HFFc6 (cell line): Measurements from ENCODE around the gene ATAD2B. TPM values are rescaled to one million over a fixed set of nuclear protein-coding genes. Genes with fewer than 3 reads are reported as not detected.

ENCODE experiments used
- DNase-seq: peaks from one replicate; pipeline ENCODE4 v3.0.0-alpha.2; 2018
- H3K27ac Mint-ChIP-seq: 2 replicates; pipeline ENCODE4 v1.8.0; 2020; ENCODE audit warnings: mild to moderate bottlenecking, mixed read lengths
- H3K27me3 Mint-ChIP-seq: 2 replicates; pipeline ENCODE4 v1.8.0; 2021; ENCODE audit warnings: mild to moderate bottlenecking, moderate library complexity, mixed read lengths; ENCODE audit not compliant: insufficient read depth
- H3K36me3 Mint-ChIP-seq: 2 replicates; pipeline ENCODE4 v1.8.0; 2021; ENCODE audit warnings: low read depth, mixed read lengths
- H3K4me1 Mint-ChIP-seq: 2 replicates; pipeline ENCODE4 v1.8.0; 2020; ENCODE audit warnings: low read depth, mixed read lengths
- H3K4me3 Mint-ChIP-seq: 2 replicates; pipeline ENCODE4 v1.8.0; 2020; ENCODE audit warnings: mild to moderate bottlenecking, moderate library complexity, mixed read lengths
- H3K9me3 Mint-ChIP-seq: 2 replicates; pipeline ENCODE4 v1.8.0; 2020; ENCODE audit warnings: mild to moderate bottlenecking, mixed read lengths
- CTCF ChIP-seq: fragments of 200-600 bp; sonication (generic); IDR thresholded peaks from 2 replicates; pipeline ENCODE4 v1.5.0; 2021; ENCODE audit warnings: antibody characterized with exemption, mild to moderate bottlenecking
- total RNA-seq, 6 experiments: library from RNA; stranded (reverse); fragmentation: NEBNext Ultra II Directional; extraction: Animal tissue kit (Norgen Biotek cat#: 25700); gene quantifications; 2 replicates in 1 of 6; 3 replicates in 5 of 6; pipeline ENCODE4 v1.2.3, GENCODE V29; 2021

Gene ATAD2B
- total RNA-seq, 6 experiments from 2014 or later = 4.8 to 6.1 (median 4.9) TPM

DNA sequence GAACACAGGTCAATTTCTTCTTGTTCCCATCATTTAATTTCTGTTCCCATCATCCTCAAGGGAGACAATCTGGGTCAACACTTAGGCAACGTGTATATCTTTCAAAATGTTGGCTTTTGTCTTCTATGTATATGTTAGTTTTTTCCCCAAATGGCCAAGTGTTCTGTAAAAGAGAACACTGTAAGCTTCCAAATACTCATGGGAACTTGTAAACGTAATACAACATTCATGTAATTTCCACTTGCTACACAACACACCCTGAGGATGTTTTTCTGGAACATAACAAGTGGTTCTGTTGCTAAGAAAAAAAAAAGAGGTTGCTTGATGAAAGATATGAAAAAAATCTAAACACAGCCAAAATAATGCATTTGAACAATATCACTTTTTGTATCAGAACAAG, 149.1 kb downstream of the ATAD2B start:
- H3K27ac Mint-ChIP-seq = no peak overlapping the region
- H3K27me3 Mint-ChIP-seq = no peaks in the 10 kb centered on the region; the same call in 1 of the 2 replicates
- H3K36me3 Mint-ChIP-seq = peaks cover 15% of the 10 kb centered on the region
- no peaks in the 10 kb centered on the region for H3K4me1 Mint-ChIP-seq
- no peak overlapping the region for H3K4me3 Mint-ChIP-seq
- H3K9me3 Mint-ChIP-seq = no peaks in the 10 kb centered on the region
- DNase-seq = no peak
- TF ChIP-seq CTCF = no peak

GRCh38 chr2:23776021-23776420, 150.9 kb downstream of the ATAD2B start:
- H3K4me3 Mint-ChIP-seq = no peak overlapping the region
- H3K27me3 Mint-ChIP-seq = no peaks in the 10 kb centered on the region; the same call in 1 of the 2 replicates
- DNase-seq = no peak
- H3K9me3 Mint-ChIP-seq = no peaks in the 10 kb centered on the region
- TF ChIP-seq CTCF = no peak
- H3K36me3 Mint-ChIP-seq = peaks cover 28% of the 10 kb centered on the region
- no peak overlapping the region for H3K27ac Mint-ChIP-seq
- no peaks in the 10 kb centered on the region for H3K4me1 Mint-ChIP-seq

DNA sequence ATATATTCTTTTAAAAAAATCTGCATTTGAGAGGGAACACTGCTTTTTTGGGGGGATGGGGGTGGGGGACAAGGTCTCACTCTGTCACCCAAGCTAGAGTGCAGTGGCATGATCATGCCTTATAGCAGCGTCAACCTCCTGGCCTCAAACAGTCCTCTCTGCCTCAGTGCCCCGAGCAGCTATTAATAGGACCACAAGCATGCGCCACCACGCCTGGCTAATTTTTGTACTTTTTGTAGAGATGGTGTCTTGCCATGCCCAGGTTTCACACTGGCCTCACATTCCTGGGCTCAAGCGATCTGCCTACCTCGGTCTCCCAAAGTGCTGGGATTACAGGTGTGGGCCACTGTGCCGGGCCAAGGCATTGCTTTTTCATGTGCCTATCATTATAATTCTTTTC, 154.2 kb downstream of the ATAD2B start:
- Mint-ChIP-seq H3K4me1 (peaks cover 8% of the 10 kb centered on the region; the same call in 1 of the 2 replicates), H3K9me3 (no peaks in the 10 kb centered on the region), H3K27ac (no peak overlapping the region), H3K27me3 (no peaks in the 10 kb centered on the region; the same call in 1 of the 2 replicates), H3K36me3 (peaks cover 36% of the 10 kb centered on the region), H3K4me3 (no peak overlapping the region)
- TF ChIP-seq CTCF = no peak
- DNase-seq = no peak

DNA sequence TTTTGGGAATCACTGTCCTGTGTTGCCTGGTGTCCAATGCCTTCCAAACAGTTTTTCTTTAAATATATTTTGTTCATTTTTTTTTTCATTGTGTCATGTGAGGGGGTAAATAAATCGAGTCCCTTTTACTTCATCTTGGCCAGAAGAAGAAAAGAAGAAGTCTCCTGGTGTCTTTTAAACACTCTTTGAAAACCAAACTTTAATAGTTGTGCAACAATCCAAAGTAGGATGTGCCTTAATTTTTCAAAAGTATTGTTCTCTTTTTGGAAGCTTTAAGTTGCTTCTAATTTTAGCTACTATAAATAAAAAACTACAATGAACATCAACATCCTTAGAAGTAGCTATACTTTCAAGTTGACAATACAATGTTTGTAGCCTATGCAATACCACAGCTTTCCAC, 154.9 kb downstream of the ATAD2B start:
- peaks cover 12% of the 10 kb centered on the region; the same call in 1 of the 2 replicates for H3K4me1 Mint-ChIP-seq
- no peaks in the 10 kb centered on the region for H3K9me3 Mint-ChIP-seq
- no peak for DNase-seq
- peaks cover 36% of the 10 kb centered on the region for H3K36me3 Mint-ChIP-seq
- no peak for TF ChIP-seq CTCF
- no peaks in the 10 kb centered on the region; the same call in 1 of the 2 replicates for H3K27me3 Mint-ChIP-seq
- H3K27ac Mint-ChIP-seq = no peak overlapping the region
- no peak overlapping the region; the same call in 1 of the 2 replicates for H3K4me3 Mint-ChIP-seq

GRCh38 chr2:23769364-23769763, 157.6 kb downstream of the ATAD2B start:
- Mint-ChIP-seq H3K36me3 (peaks cover 27% of the 10 kb centered on the region), H3K9me3 (no peaks in the 10 kb centered on the region), H3K27ac (no peak overlapping the region), H3K27me3 (no peaks in the 10 kb centered on the region; the same call in 1 of the 2 replicates), H3K4me3 (no peak overlapping the region), H3K4me1 (peaks cover 12% of the 10 kb centered on the region; the same call in 1 of the 2 replicates)
- TF ChIP-seq CTCF = no peak
- no peak for DNase-seq
